Activated T-helper 1 cell treated with anti-CD3 and anti-CD28 coated beads, Interleukin-12 subunit alpha, Interleukin-12 subunit beta, Interleukin-2, Interleukin-4 antibody, amounts not matched to agents 30 ng/mL and 10 ng/mL and 1 ng/mL, durations not matched to agents 14 hours and 24 hours and 36 hours (primary cell): ENCODE results near the gene CEMP1. TPM values are rescaled to one million over a fixed set of nuclear protein-coding genes. Genes with fewer than 3 reads are reported as not detected.
A peak's percentile ranks its signal among the peaks of the same experiment; 100 is the strongest.

Source experiments
- DNase-seq: peaks from one replicate; pipeline ENCODE4 v3.0.0; 2021; ENCODE audit warnings: low spot score
- H3K27ac Mint-ChIP-seq: one replicate; pipeline ENCODE4 v1.8.0; 2021; ENCODE audit warnings: mild to moderate bottlenecking, mixed read lengths
- H3K27me3 Mint-ChIP-seq: one replicate; pipeline ENCODE4 v1.8.0; 2022; ENCODE audit warnings: mild to moderate bottlenecking, moderate library complexity, mixed read lengths; ENCODE audit not compliant: insufficient read depth
- H3K36me3 Mint-ChIP-seq: one replicate; pipeline ENCODE4 v1.8.0; 2021; ENCODE audit warnings: low read depth, mixed read lengths
- H3K4me1 Mint-ChIP-seq: one replicate; pipeline ENCODE4 v1.8.0; 2021; ENCODE audit warnings: low read depth, mixed read lengths
- H3K4me3 Mint-ChIP-seq: one replicate; pipeline ENCODE4 v1.8.0; 2021; ENCODE audit warnings: mild to moderate bottlenecking, moderate library complexity, mixed read lengths
- H3K9me3 Mint-ChIP-seq: one replicate; pipeline ENCODE4 v1.8.0; 2021; ENCODE audit warnings: mixed read lengths
- intact Hi-C: fragments of 100-400 bp; cut with micrococcal nuclease; formaldehyde crosslinking; loops from one replicate; pipeline ENCODE4 v1.15.1; 2024
- total RNA-seq: library from RNA; stranded (reverse); gene quantifications from 2 replicates; pipeline ENCODE4 v1.2.3, GENCODE V29; 2022

Gene CEMP1
- total RNA-seq, 1 donor from 2014 or later, result 0.23 TPM

- no peak for DNase-seq
- H3K27me3 Mint-ChIP-seq, result no peaks in the 10 kb centered on the region
- intact Hi-C loops, result no loop called here
- peaks cover 14% of the 10 kb centered on the region for H3K4me1 Mint-ChIP-seq
- no peak overlapping the region for H3K27ac Mint-ChIP-seq
- no peak overlapping the region for H3K4me3 Mint-ChIP-seq
- H3K36me3 Mint-ChIP-seq, result no peaks in the 10 kb centered on the region
- no peaks in the 10 kb centered on the region for H3K9me3 Mint-ChIP-seq
These were observed 40.8 kb downstream of the CEMP1 start for GRCh38 chr16:2490190-2491105.

- H3K4me3 Mint-ChIP-seq, result no peak overlapping the region
- intact Hi-C loops, result loop anchor here (5.0 kb wide), 1 partner anchor 147 kb away; the partner anchor contains the start of gene ABCA3
These were observed 41.6 kb downstream of the CEMP1 start for GRCh38 chr16:2489581-2489980.

GRCh38 chr16:2487903-2488531, 43.2 kb downstream of the CEMP1 start:
- H3K4me1 Mint-ChIP-seq, result peaks cover 14% of the 10 kb centered on the region
- H3K27ac Mint-ChIP-seq, result no peak overlapping the region
- no peak overlapping the region for H3K4me3 Mint-ChIP-seq
- no peaks in the 10 kb centered on the region for H3K9me3 Mint-ChIP-seq
- intact Hi-C loops, result loop anchor here (1.0 to 5.0 kb wide), 3 partner anchors 13 to 146 kb away; partner anchors contain the start of genes ABCA3, TBC1D24 and TEDC2
- no peaks in the 10 kb centered on the region for H3K27me3 Mint-ChIP-seq
- peaks cover 2% of the 10 kb centered on the region for H3K36me3 Mint-ChIP-seq
- DNase-seq, result no peak

More at GRCh38 chr16:2489581-2489980, 41.6 kb downstream of the CEMP1 start:
- Mint-ChIP-seq H3K9me3 (no peaks in the 10 kb centered on the region), H3K27ac (no peak overlapping the region), H3K4me1 (peaks cover 14% of the 10 kb centered on the region), H3K36me3 (no peaks in the 10 kb centered on the region), H3K27me3 (no peaks in the 10 kb centered on the region)
- no peak for DNase-seq

GRCh38 chr16:2487517-2487842, 43.7 kb downstream of the CEMP1 start:
- H3K4me1 Mint-ChIP-seq, result peaks cover 14% of the 10 kb centered on the region
- peak overlapping the region; percentile 65 for H3K27ac Mint-ChIP-seq
- no peaks in the 10 kb centered on the region for H3K27me3 Mint-ChIP-seq
- no peaks in the 10 kb centered on the region for H3K9me3 Mint-ChIP-seq
- intact Hi-C loops, result loop anchor here (1.0 to 5.0 kb wide), 3 partner anchors 12 to 145 kb away; partner anchors contain the start of genes ABCA3, TBC1D24 and TEDC2
- peak overlapping the region; percentile 9 for H3K4me3 Mint-ChIP-seq
- no peak for DNase-seq
- H3K36me3 Mint-ChIP-seq, result peaks cover 2% of the 10 kb centered on the region

- Mint-ChIP-seq H3K4me3 (peak overlapping the region; percentile 9), H3K9me3 (no peaks in the 10 kb centered on the region), H3K27me3 (no peaks in the 10 kb centered on the region), H3K4me1 (peaks cover 14% of the 10 kb centered on the region), H3K36me3 (peaks cover 2% of the 10 kb centered on the region), H3K27ac (peak overlapping the region; percentile 65)
- intact Hi-C loops, result loop anchor here (1.0 to 5.0 kb wide), 3 partner anchors 12 to 145 kb away; partner anchors contain the start of genes ABCA3, TBC1D24 and TEDC2
- peak; percentile 65 for DNase-seq
These were observed 44.3 kb downstream of the CEMP1 start for GRCh38 chr16:2486645-2487516.

GRCh38 chr16:2485811-2486507, 45.2 kb downstream of the CEMP1 start:
- H3K27ac Mint-ChIP-seq, result no peak overlapping the region
- no peaks in the 10 kb centered on the region for H3K9me3 Mint-ChIP-seq
- intact Hi-C loops, result loop anchor here (5.0 kb wide), 1 partner anchor 144 kb away; the partner anchor contains the start of gene ABCA3
- H3K4me3 Mint-ChIP-seq, result no peak overlapping the region
- H3K4me1 Mint-ChIP-seq, result peaks cover 14% of the 10 kb centered on the region
- no peak for DNase-seq
- no peaks in the 10 kb centered on the region for H3K27me3 Mint-ChIP-seq
- peaks cover 2% of the 10 kb centered on the region for H3K36me3 Mint-ChIP-seq

- intact Hi-C loops, result loop anchor here (5.0 kb wide), 1 partner anchor 143 kb away; the partner anchor contains the start of gene ABCA3
- H3K4me3 Mint-ChIP-seq, result no peak overlapping the region
- H3K27ac Mint-ChIP-seq, result no peak overlapping the region
- no peak for DNase-seq
- peaks cover 2% of the 10 kb centered on the region for H3K36me3 Mint-ChIP-seq
- H3K9me3 Mint-ChIP-seq, result no peaks in the 10 kb centered on the region
- peaks cover 14% of the 10 kb centered on the region for H3K4me1 Mint-ChIP-seq
- H3K27me3 Mint-ChIP-seq, result no peaks in the 10 kb centered on the region
These were observed 46.2 kb downstream of the CEMP1 start for GRCh38 chr16:2484898-2485508.

DNA sequence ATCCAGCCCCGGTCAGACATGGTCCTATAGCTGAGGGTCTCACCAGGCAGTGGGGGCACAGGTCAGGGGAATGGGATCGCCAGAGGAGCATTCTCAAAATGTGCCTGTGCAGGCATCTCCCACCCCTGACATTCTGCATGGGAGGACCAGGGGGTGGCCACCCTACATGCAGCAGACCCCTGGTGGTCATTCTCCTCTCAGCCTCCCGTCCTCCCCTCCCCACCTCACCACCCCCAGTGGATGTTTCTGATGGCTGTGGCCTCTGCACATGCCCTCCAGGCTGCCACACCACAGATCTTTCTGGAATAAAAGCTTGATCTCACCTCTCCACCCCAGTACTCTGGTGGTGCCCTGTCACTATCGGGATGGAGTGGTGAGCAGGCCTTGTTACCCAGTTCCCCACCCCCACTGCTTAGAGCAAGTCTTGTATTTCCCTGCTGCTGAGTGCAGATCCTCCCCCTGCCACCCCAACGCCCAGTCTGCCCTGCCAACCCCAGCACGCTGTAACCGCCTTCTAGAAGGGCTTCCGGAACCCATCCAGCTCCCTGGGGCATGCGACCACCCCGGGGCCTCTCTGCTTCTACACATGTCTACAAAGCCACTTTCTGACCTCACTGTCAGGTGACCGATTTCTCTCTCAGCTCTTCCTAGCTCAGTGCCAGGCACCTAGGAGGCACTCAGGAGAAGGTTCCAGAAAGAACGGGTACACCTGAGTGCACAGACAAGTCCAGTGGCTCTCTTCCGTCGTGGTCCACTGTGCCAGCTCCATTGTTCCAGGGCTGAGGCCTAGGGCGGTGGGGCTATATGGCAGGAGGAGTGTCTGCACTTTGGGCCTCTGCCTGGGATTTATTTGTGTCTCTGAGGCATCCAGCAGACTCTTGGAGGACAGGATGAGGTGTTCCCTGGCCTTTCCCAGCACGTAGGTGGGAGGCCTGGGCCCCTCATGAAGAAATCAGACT, 47.0 kb downstream of the CEMP1 start:
- DNase-seq, result no peak
- Mint-ChIP-seq H3K9me3 (no peaks in the 10 kb centered on the region), H3K36me3 (peaks cover 2% of the 10 kb centered on the region), H3K27me3 (no peaks in the 10 kb centered on the region), H3K4me3 (no peak overlapping the region), H3K4me1 (peaks cover 14% of the 10 kb centered on the region), H3K27ac (no peak overlapping the region)
- intact Hi-C loops, result no loop called here

GRCh38 chr16:2482708-2483534, 48.3 kb downstream of the CEMP1 start:
- Mint-ChIP-seq H3K4me1 (peaks cover 14% of the 10 kb centered on the region), H3K27ac (no peak overlapping the region), H3K36me3 (peaks cover 2% of the 10 kb centered on the region), H3K27me3 (peaks cover 1% of the 10 kb centered on the region), H3K9me3 (no peaks in the 10 kb centered on the region), H3K4me3 (no peak overlapping the region)
- DNase-seq, result no peak
- intact Hi-C loops, result no loop called here

- Mint-ChIP-seq H3K9me3 (no peaks in the 10 kb centered on the region), H3K36me3 (peaks cover 2% of the 10 kb centered on the region), H3K27ac (no peak overlapping the region), H3K27me3 (peaks cover 1% of the 10 kb centered on the region), H3K4me1 (peaks cover 9% of the 10 kb centered on the region), H3K4me3 (no peak overlapping the region)
- intact Hi-C loops, result no loop called here
- DNase-seq, result no peak
These were observed 49.0 kb downstream of the CEMP1 start for GRCh38 chr16:2482249-2482648.
